ENCODE results near the gene TMEM86A. TPM values are rescaled to one million over a fixed set of nuclear protein-coding genes. Genes with fewer than 3 reads are reported as not detected.

TMEM86A gene
- total and polyA plus RNA-seq, 7 donors: 0.76 to 3.9 (median 2.4) TPM

- DNase-seq (no peak), ATAC-seq (peak in 1 of 4 donors; percentile 36)
- Histone ChIP-seq H3K4me3 (no peak overlapping the region), H3K4me1 (peaks cover 15% of the 10 kb centered on the region), H3K9me3 (no peaks in the 10 kb centered on the region), H3K27ac (no peak overlapping the region), H3K27me3 (ENCODE audit: insufficient read depth in 3 of 3, low read length in 2 of 3) (peaks cover 0 to 6% (median 0%) of the 10 kb centered on the region in 3 donors), H3K36me3 (ENCODE audit: insufficient read depth in 1 of 2, low read depth in 1 of 2) (peaks cover 0 to 21% of the 10 kb centered on the region in 2 donors)
- WGBS, 3 donors: 14 to 75% (median 62%) methylated on average over 2 of the region's 2 CpGs
- no peak for TF ChIP-seq CTCF (IDR thresholded peaks at IDR 0.05)
- intact Hi-C loops (cut with DNase I): no loop called here
Measured at GRCh38 chr11:18703001-18703763, 4.6 kb downstream of the TMEM86A start.

- intact Hi-C loops (cut with DNase I): no loop called here
- no peak for ATAC-seq
- peaks cover 0 to 6% (median 0%) of the 10 kb centered on the region in 3 donors for H3K27me3 ChIP-seq (ENCODE audit: insufficient read depth in 3 of 3, low read length in 2 of 3)
- no peaks in the 10 kb centered on the region for H3K9me3 ChIP-seq
- no peak overlapping the region for H3K4me3 ChIP-seq
- WGBS, 3 donors: 81 to 86% (median 83%) methylated on average over 5 of the region's 5 CpGs
- TF ChIP-seq CTCF (IDR thresholded peaks at IDR 0.05): no peak
- DNase-seq: no peak
- H3K27ac ChIP-seq: no peak overlapping the region
- H3K4me1 ChIP-seq: peaks cover 14% of the 10 kb centered on the region
- peaks cover 0 to 21% of the 10 kb centered on the region in 2 donors for H3K36me3 ChIP-seq (ENCODE audit: insufficient read depth in 1 of 2, low read depth in 1 of 2)
Measured at GRCh38 chr11:18704045-18704645, 5.6 kb downstream of the TMEM86A start.

- peaks cover 0 to 21% of the 10 kb centered on the region in 2 donors for H3K36me3 ChIP-seq (ENCODE audit: insufficient read depth in 1 of 2, low read depth in 1 of 2)
- DNase-seq: no peak
- no peaks in the 10 kb centered on the region for H3K9me3 ChIP-seq
- no peak overlapping the region for H3K27ac ChIP-seq
- WGBS, 3 donors: 26 to 61% (median 57%) methylated on average over 1 of the region's 1 CpG
- H3K4me1 ChIP-seq: peaks cover 10% of the 10 kb centered on the region
- intact Hi-C loops (cut with DNase I): no loop called here
- TF ChIP-seq CTCF (IDR thresholded peaks at IDR 0.05): no peak
- no peak overlapping the region for H3K4me3 ChIP-seq
- peaks cover 0 to 6% (median 0%) of the 10 kb centered on the region in 3 donors for H3K27me3 ChIP-seq (ENCODE audit: insufficient read depth in 3 of 3, low read length in 2 of 3)
- ATAC-seq: no peak
Measured at GRCh38 chr11:18704698-18705097, 6.1 kb downstream of the TMEM86A start.

GRCh38 chr11:18705651-18706281 is 7.2 kb downstream of the TMEM86A start:
- TF ChIP-seq CTCF (IDR thresholded peaks at IDR 0.05): no peak
- intact Hi-C loops (cut with DNase I): no loop called here
- ATAC-seq: peak; percentile 45 to 75 (median 61)
- 2 to 4% (median 2%) methylated on average over 36 to 46 of the region's 46 CpGs for WGBS, 3 donors
- Histone ChIP-seq H3K36me3 (ENCODE audit: insufficient read depth in 1 of 2, low read depth in 1 of 2) (peaks cover 0 to 21% of the 10 kb centered on the region in 2 donors), H3K4me3 (peak overlapping the region; percentile 58), H3K27me3 (ENCODE audit: insufficient read depth in 3 of 3, low read length in 2 of 3) (peaks cover 0 to 6% (median 0%) of the 10 kb centered on the region in 3 donors), H3K9me3 (no peaks in the 10 kb centered on the region), H3K4me1 (peaks cover 8% of the 10 kb centered on the region), H3K27ac (no peak overlapping the region)
- DNase-seq: peak; percentile 39 to 65

All from psoas muscle (tissue), 8 donors.